DOHH2 (cell line): ENCODE data around the gene MYD88.

ENCODE experiments used
- CTCF ChIP-seq: fragments of 200-600 bp; sonication (generic); IDR thresholded peaks from one replicate; pipeline ENCODE4 v1.5.1; 2014; ENCODE audit warnings: antibody characterized with exemption, mild to moderate bottlenecking, low read depth, low read length; ENCODE audit not compliant: poor library complexity, severe bottlenecking
- EZH2phosphoT487 ChIP-seq: fragments of 200-600 bp; sonication (generic); IDR thresholded peaks from 2 replicates; pipeline ENCODE4 v1.6.1; 2017; ENCODE audit warnings: borderline replicate concordance, mild to moderate bottlenecking, antibody characterized with exemption, low read length, moderate library complexity, mixed read lengths

- TF ChIP-seq CTCF (no peak), EZH2phosphoT487 (no peak)
Observed at GRCh38 chr3:38124324-38125122, 13.9 kb upstream of the MYD88 start.
